Measurements from ENCODE around the gene C2CD3.

The C2CD3 gene

DNA sequence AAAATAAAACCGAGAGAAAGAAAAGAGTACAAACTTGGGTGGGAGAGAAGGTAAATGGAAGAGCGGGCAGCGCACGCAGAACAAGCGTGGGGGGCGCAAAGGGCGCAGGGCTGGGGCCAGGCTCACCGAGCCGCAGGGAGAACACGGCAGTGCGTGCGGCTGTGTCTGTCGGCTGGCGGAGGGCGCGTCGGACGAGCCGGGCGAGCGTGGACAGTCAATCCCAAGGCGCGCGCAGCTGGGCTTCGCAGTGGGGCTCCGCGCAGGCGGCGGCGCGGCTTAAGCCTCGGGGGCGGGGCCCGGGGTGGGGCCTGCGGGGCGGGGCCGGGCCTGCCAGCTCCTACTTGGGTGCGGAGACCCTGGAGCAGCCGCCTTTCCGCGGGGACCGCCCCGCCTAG lies 188.2 kb downstream of the C2CD3 start, which contains the start of gene UCP2:
Gene UCP2, minus strand, starts transcription at position 249 of the 395 bp plus-strand sequence. CDS start 4,465 bp downstream, outside the sequence.
- peak; percentile 57 to 71 for DNase-seq (ENCODE audit: low read depth in 2 of 2)

DNA sequence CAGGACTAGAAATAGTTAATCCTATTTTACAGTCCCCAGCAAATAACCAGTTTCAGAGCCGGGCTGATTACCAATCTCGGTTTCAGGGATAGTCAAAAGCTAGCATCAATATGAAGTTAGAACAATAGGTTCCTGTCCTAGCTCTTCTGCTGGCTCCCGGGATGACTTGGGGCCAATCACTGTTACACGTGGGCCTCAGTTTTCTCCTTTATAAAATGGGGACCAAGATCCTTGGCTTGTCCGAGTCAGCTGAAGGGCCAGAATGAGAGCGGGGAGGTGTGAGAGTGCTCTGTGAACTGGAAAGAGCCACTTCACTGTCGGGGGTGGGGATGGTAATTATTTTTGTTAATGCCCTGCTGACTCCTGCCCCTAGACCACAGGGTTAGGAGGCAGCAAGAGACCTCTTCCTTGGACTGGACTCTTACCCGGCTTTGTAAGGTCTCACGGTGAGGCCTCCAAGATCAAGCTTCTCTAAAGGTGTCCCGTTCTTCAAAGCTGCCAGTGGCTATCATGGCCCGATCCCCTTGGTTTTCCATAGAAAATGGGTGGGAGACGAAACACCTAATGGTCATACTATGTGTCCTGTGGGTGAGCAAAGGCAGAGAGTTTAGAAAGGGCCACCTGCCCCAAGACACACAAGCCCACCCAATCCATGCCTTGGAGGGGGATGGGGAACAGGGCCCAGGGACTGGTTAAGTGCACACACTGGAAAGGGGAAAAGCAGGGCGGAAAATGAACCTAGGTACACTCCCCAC lies 189.6 kb downstream of the C2CD3 start:
- no peak for DNase-seq (ENCODE audit: low read depth in 2 of 2)

DNA sequence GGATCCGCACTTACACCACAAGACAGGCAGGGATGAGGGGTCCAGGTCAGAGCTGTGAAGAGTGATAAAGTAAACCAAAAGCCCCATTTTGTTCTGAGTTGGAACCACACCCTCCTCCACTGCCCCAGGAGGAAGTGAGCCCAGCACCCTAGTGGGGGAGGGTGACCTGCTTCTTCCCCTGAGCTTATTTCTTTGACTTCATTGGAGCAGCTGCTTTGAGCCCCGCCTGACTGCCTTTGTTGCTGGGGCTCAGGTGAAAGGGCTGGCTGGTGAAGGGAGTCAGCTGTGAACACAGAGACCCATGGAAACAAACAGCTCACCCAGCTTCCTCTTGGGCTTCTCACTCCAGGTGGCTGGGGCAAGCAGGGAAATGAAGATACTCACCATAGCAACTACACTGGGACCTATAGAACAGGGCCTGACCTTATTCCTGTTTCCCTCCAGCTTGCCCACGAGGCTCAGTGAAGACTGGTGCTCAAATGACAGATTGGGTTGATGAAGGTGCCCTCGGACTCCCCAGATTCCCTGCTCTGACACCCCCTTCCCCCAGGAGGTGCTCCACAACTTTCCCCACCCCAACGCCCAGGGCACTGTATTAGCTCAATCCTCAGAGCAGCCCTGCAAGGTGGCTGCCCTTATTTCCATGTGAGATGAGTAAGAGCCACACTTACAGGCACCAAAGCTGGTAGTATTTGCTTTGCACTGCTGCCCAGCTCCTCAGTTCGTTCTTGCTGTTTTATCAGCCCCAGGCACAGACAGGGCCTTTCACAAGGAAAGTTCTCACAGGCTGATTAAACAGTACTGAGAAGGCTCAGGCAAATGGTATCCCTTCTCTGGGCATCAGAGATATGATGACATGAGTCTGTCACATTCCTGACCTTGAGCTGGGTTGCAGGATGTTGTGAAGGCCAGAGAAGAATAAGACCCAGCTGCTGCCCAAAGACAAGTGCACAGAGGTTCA lies 190.5 kb downstream of the C2CD3 start:
- DNase-seq (ENCODE audit: low read depth in 2 of 2): peak; percentile 46 to 49

DNA sequence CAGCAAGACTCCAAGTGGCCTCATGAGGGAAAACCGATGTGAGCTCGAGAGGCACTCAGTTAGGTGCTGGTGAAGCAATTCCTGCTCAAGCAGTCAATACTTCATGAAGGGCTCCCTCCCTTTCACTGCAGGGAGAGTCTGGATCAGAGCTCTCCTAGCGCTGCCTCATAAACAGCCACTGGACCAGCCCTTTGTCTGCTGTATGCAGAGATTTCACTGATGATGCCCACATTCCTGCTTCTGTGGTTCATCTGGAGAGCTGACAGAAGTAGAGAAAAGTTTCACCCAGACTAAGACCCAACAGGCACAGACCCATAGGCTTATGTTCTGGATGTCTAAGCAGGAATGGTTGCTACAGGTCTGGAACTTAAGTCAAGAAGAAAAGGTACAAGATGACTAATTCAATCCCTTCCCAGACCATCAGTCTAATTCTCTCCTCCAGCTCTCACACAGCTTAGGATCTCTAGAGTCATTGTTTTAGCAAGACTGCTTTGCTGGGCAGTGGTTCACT lies 192.2 kb downstream of the C2CD3 start:
- no peak for DNase-seq (ENCODE audit: low read depth in 2 of 2)

DNA sequence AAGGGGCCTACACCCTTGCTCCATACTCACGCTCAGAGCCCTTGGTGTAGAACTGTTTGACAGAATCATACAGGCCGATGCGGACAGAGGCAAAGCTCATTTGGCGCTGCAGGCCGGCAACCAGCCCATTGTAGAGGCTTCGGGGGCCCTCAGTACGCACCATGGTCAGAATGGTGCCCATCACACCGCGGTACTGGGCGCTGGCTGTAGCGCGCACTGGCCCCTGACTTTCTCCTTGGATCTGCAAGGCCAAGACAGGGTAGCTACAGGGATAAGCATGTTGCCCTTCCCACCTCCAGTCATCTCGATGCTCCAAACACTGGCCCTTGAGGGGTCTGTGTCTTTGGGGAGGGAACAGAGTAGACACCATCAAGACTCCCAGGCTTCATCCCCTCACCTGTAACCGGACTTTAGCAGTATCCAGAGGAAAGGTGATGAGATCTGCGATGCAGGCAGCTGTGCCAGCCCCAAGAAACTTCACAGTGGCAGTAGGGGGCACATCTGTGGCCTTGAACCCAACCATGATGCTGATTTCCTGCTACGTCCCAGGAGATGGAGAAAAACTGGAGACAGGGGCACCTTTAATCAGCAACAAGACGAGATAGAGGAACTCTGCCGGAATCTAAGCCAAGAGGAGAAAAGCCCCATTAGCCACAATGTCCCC lies 192.8 kb downstream of the C2CD3 start:
- DNase-seq (ENCODE audit: low read depth in 2 of 2): no peak

DNA sequence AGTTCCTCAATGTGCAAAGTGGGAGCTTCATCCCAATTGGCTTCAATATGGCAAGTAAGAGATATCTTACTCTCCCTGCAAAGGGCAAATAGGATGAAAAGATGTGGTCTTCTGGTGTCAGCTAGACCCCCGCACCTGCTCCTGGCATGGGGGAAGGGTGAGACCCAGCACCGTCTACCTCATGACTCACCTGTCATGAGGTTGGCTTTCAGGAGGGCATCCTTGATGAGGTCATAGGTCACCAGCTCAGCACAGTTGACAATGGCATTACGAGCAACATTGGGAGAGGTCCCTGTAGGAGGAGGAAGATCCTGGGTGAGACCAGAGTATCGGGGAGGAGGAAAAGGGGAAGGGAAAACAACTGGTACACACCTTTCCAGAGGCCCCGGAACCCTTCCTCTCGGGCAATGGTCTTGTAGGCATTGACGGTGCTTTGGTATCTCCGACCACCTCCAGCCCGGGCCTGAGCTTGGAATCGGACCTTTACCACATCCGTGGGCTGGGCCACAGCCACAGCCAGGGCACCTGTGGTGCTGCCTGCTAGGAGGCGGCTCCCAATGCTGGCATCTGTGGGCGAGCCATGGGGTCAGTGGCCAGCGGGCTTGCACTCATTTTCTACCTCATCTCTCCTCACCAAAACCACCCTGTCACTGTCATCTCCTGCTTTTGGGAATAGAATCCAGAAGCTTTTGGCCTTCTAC lies 194.2 kb downstream of the C2CD3 start:
- DNase-seq (ENCODE audit: low read depth in 2 of 2): no peak

DNA sequence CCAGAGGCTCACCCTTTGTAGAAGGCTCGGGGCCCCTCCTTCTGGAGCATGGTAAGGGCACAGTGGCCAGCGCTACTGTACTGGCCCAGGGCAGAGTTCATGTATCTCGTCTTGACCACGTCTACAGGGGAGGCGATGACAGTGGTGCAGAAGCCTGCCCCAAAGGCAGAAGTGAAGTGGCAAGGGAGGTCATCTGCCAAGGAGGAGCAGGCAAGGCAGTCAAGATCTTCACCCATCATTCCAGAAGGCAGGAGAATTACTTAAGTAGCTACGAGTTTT lies 195.4 kb downstream of the C2CD3 start:
- DNase-seq (ENCODE audit: low read depth in 2 of 2): no peak

DNA sequence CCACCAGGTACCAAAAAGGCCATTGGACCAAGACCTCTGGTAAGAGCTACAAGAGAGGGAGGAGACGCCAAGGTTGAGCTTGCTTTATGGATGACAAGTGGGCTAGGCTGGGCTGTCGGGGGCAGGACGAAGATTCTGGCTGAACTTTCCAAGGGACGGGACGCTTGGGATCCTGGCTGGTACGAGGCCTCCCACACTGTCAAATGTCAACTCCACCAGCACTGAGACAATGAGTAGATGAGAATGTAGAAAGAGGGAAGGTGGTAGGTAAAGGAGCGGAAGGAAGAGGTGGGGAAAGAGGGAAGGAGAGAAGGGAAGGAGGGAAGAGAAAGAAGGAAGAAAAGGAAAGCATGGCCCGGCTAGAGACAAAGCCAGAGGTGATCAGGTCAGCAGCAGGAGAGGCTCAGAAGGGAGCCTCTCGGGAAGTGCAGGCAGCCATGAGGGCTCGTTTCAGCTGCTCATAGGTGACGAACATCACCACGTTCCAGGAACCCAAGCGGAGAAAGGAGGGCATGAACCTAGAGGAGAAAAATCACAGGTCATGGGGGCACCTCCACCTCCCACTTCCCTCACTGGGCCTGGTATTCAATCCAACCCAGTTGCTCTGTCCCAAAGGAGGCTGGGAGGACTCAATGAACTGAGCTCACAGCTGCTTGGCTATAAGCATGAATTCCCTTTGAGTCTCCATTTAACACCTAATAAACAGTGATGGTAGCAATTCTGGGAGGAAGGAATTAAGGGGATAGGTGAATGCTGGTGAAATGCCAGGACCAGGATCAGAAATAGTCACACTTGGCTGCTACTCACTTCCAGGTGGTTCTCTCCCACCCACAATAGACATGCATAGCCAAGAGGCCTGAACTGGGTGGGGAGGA lies 196.0 kb downstream of the C2CD3 start:
- DNase-seq (ENCODE audit: low read depth in 2 of 2): no peak

DNA sequence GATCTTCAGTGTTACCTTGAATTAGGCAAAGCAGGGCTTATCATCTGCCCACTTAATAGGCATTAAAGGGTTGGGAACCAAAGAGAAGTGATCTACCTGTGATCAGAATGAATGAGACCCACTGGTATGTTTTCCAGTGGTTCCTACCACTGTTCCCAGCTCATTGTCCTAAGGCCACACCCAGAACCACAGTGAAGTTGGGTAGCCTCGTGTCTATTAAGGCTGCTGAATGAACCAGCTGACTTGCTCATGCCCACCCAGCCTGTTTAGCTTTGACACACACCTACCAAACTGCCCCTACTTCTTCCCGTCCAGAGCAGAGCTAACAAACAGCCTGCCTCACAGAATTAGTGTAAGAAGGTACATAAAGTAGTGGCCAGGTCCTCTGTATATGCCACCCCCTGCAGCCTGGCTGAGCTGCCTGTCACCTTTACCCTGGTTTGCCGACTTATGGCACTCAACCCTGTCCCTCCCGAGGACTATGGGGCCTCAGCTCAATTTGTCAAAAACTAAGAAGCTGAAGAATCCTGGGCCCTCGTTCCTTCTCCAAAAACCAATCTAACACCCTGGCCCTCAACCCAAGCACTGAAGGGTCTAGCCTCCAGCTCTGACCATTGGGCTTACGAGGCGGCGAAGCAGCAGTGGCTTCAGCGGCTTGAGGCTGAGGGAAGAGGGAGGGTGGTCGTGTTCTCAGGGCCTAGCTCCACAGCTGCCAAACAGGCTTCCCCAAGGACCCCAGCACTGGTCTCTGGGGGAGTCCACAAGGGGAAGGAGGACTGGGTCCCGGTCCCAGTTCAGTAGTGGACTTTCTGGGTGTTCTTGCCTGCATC lies 198.0 kb downstream of the C2CD3 start:
- no peak for DNase-seq (ENCODE audit: low read depth in 2 of 2)

DNA sequence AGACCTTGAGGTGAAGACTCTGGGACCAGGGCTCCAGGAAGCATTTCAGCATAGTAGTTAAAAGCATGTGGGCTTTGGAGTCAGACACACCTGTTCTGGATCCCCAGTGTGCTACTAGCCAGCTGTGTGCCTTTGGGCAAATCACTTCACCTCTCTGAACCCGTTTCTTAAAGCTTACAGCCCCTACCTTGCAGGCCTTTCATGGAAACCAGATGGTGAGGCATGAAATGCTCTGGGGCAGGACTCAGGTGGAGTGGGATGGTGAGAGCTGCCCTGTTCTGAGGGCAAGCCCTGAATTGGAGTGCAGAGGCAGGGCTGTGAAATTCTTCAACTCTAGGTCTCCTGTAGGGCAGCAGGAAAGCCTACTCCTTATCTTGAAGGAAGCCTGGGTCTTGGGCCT lies 198.6 kb downstream of the C2CD3 start:
- no peak for DNase-seq (ENCODE audit: low read depth in 2 of 2)

DNA sequence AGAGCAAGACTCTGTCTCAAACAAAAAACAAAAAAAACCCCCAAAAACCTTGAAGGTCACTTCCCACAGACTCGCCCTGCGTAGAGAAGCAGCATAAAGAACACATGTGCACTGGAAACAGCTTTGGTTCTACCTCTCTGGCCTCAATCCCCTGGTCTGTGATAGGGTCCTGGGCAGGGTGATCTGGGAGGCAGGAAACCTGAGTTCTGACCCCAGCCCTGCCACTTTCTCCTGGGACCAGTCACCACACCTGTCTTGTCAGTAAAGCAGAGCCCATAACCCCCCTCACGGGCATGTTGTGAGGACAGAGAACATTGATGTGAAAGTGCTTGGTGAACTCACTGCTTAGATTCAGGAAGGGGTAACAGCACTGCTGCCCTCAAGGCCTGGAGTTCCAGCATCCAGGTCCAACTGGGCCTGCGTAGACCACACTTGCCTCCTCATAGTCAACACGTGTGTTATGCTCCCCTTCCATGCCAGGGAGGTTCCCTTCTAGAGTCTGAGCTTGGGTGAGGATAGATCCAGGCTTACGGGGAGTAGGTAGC lies 199.6 kb downstream of the C2CD3 start:
- no peak for DNase-seq (ENCODE audit: low read depth in 2 of 2)

DNA sequence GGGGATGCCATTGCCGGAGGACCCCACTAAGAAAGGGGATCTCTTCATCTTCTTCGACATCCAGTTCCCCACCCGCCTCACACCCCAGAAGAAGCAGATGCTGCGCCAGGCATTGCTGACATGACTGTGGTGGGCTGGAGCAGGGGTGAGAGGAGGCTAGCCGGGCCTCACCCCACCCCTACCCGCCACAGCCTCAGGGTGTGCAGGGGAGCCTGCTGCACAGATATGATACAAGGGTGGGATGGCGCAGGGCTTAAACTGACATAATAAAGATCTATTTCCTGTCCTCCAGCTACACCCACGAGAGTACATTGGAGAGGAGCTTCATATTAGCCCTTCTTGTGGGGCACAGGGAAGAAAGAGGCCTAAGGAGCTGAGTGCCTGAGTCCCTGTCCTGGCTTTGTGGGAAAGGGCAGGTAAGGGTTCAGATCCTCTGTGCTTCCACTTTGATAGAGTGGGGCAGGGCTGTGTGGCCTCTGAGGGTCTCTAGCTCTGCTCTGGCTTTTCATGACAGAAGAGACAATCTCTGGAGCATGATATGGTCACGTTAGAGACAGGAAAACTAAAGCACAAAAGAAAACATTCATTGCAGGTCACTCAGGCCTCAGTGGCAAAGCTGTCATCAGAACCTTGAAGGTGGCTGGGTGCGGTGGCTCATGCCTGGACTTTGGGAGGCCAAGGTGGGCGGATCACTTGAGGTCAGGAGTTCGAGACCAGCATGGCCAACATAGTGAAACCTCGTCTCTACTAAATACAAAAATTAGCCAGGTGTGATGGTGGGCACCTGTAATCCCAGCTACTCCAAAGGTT lies 200.6 kb downstream of the C2CD3 start:
- no peak for DNase-seq (ENCODE audit: low read depth in 2 of 2)

DNA sequence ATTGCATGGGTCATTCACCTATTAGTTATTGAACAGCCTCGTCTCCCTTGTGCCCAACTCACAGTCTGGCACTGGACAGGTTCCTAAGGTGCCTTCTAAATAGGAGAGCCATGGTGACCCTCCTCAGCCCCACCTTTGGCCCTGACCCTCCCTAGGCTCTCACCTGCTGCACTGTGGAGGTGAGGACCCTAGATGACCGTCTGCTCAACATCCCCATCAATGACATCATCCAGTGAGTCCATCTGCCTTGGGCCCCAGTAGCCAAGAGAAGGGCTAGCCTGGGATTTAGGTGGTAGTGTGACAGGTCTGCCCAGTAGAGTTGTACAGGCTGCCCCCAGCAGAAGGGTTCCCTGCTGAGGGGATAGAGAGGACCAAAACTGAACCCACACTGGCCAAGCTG lies 201.7 kb downstream of the C2CD3 start:
- no peak for DNase-seq (ENCODE audit: low read depth in 2 of 2)

DNA sequence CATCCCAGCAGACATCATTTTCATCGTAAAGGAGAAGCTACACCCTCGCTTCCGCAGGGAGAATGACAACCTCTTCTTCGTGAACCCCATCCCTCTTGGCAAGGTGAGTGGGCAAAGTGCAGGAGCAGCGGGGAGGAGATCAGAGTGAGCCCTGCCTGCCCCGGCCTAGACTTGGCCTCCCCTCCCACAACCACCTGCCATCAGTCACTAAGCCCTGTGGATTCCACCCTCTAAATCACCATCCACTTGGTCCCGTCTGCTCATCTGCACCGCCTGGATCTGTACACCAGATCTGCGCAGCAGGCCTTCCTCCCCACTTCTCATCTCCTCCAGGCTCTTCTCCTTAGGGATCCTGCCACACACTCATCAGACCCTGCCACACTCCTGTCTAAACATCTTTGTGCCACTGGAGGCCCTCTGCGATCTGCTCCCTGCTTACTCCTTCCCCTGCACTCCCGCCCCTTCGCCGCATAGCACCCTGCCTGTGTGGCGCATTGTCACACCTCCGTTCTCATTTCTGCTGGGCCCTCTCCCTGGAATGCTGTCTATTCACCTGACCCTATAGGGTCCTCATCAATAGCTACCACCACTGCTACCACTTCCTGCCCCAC lies 202.3 kb downstream of the C2CD3 start:
- no peak for DNase-seq (ENCODE audit: low read depth in 2 of 2)

DNA sequence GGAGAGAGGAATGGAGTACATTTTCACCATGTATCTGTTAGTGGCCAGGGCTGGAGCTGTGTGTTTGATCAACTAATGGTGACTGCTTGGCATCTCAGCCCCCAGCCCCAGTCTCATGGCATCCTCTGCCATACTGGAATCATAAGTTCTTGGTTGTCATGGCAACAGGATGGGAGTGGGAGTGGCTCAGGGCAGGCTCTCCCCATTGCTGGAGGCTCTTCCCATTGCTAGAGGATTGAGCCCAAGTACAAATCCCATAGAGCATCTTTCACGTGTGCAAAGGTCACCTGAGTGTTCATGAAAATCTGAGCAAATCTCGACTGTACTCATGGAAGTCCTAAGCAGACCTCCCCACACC lies 205.1 kb downstream of the C2CD3 start:
- DNase-seq (ENCODE audit: low read depth in 2 of 2): no peak

DNA sequence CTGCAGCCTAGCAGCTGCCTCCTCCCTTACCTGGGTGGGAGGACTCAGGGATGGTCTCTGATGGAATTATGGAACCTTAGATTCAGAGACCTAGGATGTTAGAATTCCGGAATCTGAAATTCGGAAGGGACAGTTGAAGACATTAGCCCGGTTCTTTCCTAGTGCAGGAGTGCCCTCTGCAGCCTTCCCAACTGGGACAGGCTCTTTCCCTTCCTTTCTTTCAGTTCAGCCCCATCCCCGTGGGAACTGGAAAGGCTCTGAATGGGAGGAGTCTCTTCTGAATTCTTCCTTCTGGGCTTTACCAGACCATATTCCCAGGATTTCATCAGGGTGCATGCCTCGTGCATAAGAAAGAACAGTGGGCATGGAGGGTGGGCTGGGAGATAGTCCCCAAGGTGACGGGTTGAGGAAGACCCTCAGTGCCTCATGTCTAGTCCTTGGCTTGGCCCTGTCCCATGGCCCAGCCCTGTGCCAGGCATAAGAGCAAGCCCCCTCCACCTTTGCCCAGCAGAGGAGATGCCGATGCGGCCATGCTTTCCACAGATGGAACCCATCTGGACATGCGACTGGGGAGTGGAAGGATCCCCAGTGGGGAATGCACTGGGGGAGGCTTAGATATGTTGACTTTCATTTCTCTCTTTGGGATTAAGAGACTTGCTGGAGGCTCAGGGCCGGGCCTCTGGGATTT lies 205.6 kb downstream of the C2CD3 start:
- no peak for DNase-seq (ENCODE audit: low read depth in 2 of 2)

DNA sequence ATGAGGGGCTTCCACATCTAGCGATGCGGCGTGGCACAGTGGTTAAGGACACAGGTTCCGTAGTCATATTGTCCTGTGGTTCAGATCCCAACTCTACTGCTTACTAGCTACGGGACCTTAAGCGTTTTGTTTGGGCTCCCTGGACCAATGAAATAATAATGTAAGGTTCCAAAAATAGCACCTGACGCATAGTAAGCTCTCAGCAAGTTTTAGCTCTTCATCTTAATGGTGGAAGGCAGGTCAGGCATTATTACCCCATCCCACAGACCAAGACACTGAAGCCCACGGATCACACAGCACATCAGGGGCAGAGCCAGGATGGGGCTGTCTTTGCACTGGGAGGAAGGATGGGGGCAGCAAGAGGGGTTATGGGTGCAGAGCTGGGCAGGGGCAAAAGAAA lies 206.9 kb downstream of the C2CD3 start:
- DNase-seq (ENCODE audit: low read depth in 2 of 2): no peak
